Vagina (tissue), 2 donors: ENCODE measurements around the gene ULK4. TPM values are rescaled to one million over a fixed set of nuclear protein-coding genes. Genes with fewer than 3 reads are reported as not detected.
"Not testable (repeated sequence)": the region's sequence is repeated elsewhere in the genome, so short reads cannot be mapped to it uniquely, and the experiment has no call there.

ENCODE experiments used
- DNase-seq, 2 donors: peaks; one replicate each; pipeline ENCODE4 v3.0.0-alpha.2; 2017; ENCODE audit errors: extremely low spot score in 2 of 2
- H3K27ac ChIP-seq: fragments of 200-600 bp; sonication (generic); one replicate; pipeline ENCODE4 v1.5.1; 2019
- H3K27me3 ChIP-seq: fragments of 200-600 bp; sonication (generic); one replicate; pipeline ENCODE4 v1.5.1; 2019
- H3K36me3 ChIP-seq, 2 donors: fragments of 200-600 bp; sonication (generic); one replicate each; pipeline ENCODE4 v1.5.1; 2017 to 2019
- H3K4me1 ChIP-seq: fragments of 200-600 bp; sonication (generic); one replicate; pipeline ENCODE4 v1.5.1; 2019
- H3K4me3 ChIP-seq, 2 donors: fragments of 200-600 bp; sonication (generic); 1 replicate in 1 of 2; 2 replicates in 1 of 2; pipeline ENCODE4 v1.5.1; 2016 to 2019
- H3K9me3 ChIP-seq: fragments of 200-600 bp; sonication (generic); one replicate; pipeline ENCODE4 v1.5.1; 2019
- POLR2A ChIP-seq, 2 donors: fragments of 450-650 bp; IDR thresholded peaks; one replicate each; pipeline ENCODE4 v1.6.1; 2017; ENCODE audit warnings: antibody characterized with exemption in 2 of 2, mild to moderate bottlenecking in 2 of 2, moderate library complexity in 2 of 2
- POLR2AphosphoS5 ChIP-seq, 2 donors: sonication (generic); formaldehyde crosslinking; IDR thresholded peaks; one replicate each; pipeline ENCODE4 v1.9.0; 2017; ENCODE audit warnings: antibody characterized with exemption in 2 of 2, mild to moderate bottlenecking in 2 of 2, low read depth in 1 of 2; ENCODE audit not compliant: insufficient read depth in 1 of 2
- intact Hi-C: fragments of 100-400 bp; cut with DNase I; formaldehyde crosslinking; loops from one replicate; pipeline ENCODE4 v1.15.1; 2023
- total RNA-seq: library from RNA; depleted of rRNA; stranded (reverse); fragments of >200 nt; gene quantifications from one replicate; pipeline ENCODE4 v1.2.3, GENCODE V29; 2016
- TF ChIP-seq, protein P1 (sequence below), 3 experiments: fragments of 450-650 bp in 2 of 3; fragments of 200-600 bp in 1 of 3; sonication (generic) in 1 of 3; IDR thresholded peaks; one replicate each; pipeline ENCODE4 v1.5.1; 2017 to 2019; ENCODE audit warnings: antibody characterized with exemption in 3 of 3, mild to moderate bottlenecking in 2 of 3, moderate library complexity in 2 of 3

The ULK4 gene
- total RNA-seq, 1 donor from 2014 or later, result 24.1 TPM

DNA sequence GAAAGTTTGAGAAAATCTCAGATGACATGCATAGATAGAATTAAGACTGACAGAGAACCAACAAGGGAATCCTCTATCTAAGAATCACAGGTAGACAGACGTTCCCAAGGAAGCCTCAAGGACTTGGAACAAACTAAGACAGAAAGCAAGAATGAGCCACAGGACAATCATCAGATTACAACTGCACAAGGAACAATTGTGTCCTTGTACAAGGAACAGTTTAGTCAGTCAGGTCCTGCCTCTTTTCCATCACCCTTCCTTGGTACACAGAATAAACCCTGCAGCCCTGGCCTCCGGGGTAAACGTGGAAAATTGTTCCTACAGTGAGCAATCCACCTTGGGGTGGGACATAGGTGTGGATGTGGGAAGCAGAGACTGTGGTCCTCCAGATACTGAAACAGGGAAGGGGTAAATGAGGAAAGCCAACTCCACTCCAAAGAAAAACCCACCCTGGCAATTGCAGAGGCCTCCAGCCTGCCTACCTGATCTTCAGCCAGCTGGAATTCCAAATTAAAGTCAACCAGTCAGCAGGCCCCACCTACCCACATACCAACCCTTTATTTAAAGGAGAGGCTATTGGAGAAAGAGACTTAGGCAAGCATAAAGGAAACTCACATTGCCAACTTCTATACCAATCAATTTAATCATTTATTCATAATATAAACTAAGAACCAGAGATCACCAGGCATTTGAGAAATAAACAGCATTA, 73.4 kb downstream of the ULK4 start:
- TF ChIP-seq POLR2AphosphoS5 (IDR thresholded peaks at IDR 0.05; ENCODE audit: insufficient read depth in 1 of 2, low read depth in 1 of 2) (no peak), POLR2A (IDR thresholded peaks at IDR 0.05) (no peak)
- TF ChIP-seq, protein P1, sequence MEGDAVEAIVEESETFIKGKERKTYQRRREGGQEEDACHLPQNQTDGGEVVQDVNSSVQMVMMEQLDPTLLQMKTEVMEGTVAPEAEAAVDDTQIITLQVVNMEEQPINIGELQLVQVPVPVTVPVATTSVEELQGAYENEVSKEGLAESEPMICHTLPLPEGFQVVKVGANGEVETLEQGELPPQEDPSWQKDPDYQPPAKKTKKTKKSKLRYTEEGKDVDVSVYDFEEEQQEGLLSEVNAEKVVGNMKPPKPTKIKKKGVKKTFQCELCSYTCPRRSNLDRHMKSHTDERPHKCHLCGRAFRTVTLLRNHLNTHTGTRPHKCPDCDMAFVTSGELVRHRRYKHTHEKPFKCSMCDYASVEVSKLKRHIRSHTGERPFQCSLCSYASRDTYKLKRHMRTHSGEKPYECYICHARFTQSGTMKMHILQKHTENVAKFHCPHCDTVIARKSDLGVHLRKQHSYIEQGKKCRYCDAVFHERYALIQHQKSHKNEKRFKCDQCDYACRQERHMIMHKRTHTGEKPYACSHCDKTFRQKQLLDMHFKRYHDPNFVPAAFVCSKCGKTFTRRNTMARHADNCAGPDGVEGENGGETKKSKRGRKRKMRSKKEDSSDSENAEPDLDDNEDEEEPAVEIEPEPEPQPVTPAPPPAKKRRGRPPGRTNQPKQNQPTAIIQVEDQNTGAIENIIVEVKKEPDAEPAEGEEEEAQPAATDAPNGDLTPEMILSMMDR (IDR thresholded peaks at IDR 0.05), result no peak
- Histone ChIP-seq H3K9me3 (no peaks in the 10 kb centered on the region), H3K36me3 (no peaks in the 10 kb centered on the region), H3K4me3 (no peak overlapping the region), H3K27me3 (no peaks in the 10 kb centered on the region), H3K4me1 (no peaks in the 10 kb centered on the region), H3K27ac (no peak overlapping the region)
- DNase-seq, result no peak
- intact Hi-C loops, result loop anchor here (10.0 kb wide), 1 partner anchor 1564 kb away; no protein-coding TSS in a partner anchor

DNA sequence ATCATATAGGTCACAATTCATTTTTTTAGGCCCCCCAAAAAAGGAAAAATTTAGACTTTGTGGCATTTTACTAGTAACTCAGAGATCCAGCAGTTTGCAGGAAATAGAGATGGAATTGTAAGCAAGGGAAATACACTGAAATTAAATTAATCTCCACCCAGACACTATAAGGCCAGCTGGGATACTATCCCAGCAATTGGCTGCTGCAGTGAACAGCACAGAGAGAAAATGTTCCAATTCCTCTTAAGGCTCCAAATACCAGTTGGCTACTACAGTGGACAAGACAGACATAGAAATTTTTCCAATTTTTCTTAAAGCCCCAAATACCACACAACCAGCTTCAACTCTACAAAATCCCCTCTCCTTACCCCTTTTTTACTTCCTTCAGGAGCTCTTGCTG, 78.9 kb downstream of the ULK4 start:
- DNase-seq, result no peak
- H3K27ac ChIP-seq, result no peak overlapping the region
- H3K9me3 ChIP-seq, result no peaks in the 10 kb centered on the region
- no peaks in the 10 kb centered on the region for H3K27me3 ChIP-seq
- no peak overlapping the region for H3K4me3 ChIP-seq
- H3K36me3 ChIP-seq, result no peaks in the 10 kb centered on the region
- H3K4me1 ChIP-seq, result no peaks in the 10 kb centered on the region
- intact Hi-C loops, result loop anchor here (10.0 kb wide), 1 partner anchor 1558 kb away; no protein-coding TSS in a partner anchor
- TF ChIP-seq, protein P1 (IDR thresholded peaks at IDR 0.05), result no peak
- TF ChIP-seq POLR2AphosphoS5 (IDR thresholded peaks at IDR 0.05; ENCODE audit: insufficient read depth in 1 of 2, low read depth in 1 of 2), result no peak
- no peak for TF ChIP-seq POLR2A (IDR thresholded peaks at IDR 0.05)

DNA sequence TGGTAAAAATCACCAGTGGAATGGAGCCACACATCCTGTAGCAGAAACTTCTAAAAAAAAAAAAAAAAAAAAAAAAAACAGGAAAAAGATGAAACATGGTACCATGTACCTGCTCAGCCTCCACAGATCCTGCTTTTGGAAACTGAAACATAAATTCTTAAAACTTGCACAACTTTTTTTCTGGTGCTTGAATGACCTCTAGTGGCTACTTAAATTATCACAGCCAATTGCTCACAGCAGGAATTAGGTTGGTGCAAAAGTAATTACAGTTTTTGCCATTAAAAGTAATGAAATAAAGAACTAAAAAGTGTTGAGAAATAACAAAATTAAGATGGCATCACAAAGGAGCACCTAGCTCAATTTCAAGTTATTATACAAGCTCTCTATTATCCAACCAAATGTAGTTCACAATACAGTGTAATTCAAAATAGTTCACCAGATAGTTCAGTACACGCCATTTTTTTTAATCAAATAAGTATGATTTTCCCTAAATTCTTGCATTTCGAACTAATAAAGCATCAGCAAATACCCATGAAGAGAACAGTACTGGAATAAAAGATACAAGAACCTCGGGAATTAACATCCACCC, 80.6 kb downstream of the ULK4 start:
- H3K4me3 ChIP-seq, result no peak overlapping the region
- intact Hi-C loops, result loop anchor here (10.0 kb wide), 1 partner anchor 1557 kb away; no protein-coding TSS in a partner anchor
- H3K27me3 ChIP-seq, result no peaks in the 10 kb centered on the region
- no peak overlapping the region for H3K27ac ChIP-seq
- no peaks in the 10 kb centered on the region for H3K9me3 ChIP-seq
- peak in 1 of 2 donors; percentile 9 for TF ChIP-seq POLR2AphosphoS5 (IDR thresholded peaks at IDR 0.05; ENCODE audit: insufficient read depth in 1 of 2, low read depth in 1 of 2)
- TF ChIP-seq POLR2A (IDR thresholded peaks at IDR 0.05), result no peak
- TF ChIP-seq, protein P1 (IDR thresholded peaks at IDR 0.05), result peak; percentile 39 to 77 (median 59)
- DNase-seq, result no peak
- no peaks in the 10 kb centered on the region for H3K36me3 ChIP-seq
- no peaks in the 10 kb centered on the region for H3K4me1 ChIP-seq

DNA sequence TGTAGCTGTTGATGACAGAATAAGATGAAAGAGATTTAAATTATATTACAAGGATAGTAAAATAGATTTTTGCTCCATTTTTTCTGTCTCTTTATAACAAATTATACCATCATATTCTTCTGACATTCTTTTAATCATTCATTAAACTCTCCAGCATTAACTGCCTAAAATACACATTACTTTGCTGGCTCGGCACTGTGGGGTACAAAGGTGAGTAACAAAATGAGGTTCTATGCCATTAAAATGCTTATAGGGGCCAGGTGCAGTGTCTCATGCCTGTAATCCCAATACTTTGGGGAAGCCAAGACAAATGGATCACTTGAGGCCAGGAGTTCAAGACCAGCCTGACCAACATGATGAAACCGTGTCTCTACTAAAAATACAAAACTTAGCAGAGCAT, 81.5 kb downstream of the ULK4 start:
- DNase-seq, result no peak
- intact Hi-C loops, result loop anchor here (10.0 kb wide), 1 partner anchor 1556 kb away; no protein-coding TSS in a partner anchor
- no peaks in the 10 kb centered on the region for H3K9me3 ChIP-seq
- H3K36me3 ChIP-seq, result no peaks in the 10 kb centered on the region
- no peaks in the 10 kb centered on the region for H3K4me1 ChIP-seq
- TF ChIP-seq POLR2AphosphoS5 (IDR thresholded peaks at IDR 0.05; ENCODE audit: insufficient read depth in 1 of 2, low read depth in 1 of 2), result no peak
- no peak for TF ChIP-seq POLR2A (IDR thresholded peaks at IDR 0.05)
- no peaks in the 10 kb centered on the region for H3K27me3 ChIP-seq
- no peak overlapping the region for H3K27ac ChIP-seq
- H3K4me3 ChIP-seq, result no peak overlapping the region

DNA sequence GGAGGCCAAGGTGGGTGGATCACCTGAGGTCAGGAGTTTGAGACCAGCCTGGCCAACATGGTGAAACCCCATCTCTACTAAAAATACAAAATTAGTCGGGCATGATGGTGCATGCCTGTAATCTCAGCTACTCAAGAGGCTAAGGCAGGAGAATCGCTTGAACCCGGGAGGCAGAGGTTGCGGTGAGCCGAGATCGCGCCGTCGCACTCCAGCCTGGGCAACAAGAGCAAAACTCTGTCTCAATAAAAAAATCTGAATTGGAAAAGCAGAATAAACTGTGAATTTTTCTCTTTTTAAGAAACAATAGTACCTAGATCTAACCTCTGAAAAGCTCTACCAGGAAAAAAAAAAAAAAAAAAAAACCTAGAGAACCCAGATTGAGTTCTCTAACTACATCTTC, 84.2 kb downstream of the ULK4 start:
- DNase-seq, result not testable (repeated sequence)

DNA sequence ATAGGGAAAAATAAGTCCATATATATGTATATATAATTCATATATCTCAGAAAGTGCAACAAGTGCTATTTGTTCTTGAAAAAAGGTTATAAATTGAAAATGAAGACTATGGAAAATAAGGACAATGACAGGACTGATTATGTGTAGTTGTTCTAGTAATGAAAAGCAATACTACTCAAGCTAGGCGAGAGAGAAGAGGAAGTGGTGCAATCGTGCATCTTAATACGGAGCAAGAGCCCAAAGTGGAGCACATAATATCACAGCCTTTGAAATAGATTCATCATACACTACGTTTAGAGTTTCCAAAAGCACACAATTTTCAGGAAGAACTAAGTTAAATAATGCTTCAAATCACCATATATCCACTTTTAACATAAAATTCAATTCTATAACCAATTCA, 87.9 kb downstream of the ULK4 start:
- Histone ChIP-seq H3K36me3 (no peaks in the 10 kb centered on the region), H3K4me1 (no peaks in the 10 kb centered on the region), H3K27me3 (no peaks in the 10 kb centered on the region), H3K9me3 (no peaks in the 10 kb centered on the region), H3K27ac (no peak overlapping the region), H3K4me3 (no peak overlapping the region)
- DNase-seq, result no peak
- intact Hi-C loops, result no loop called here
- TF ChIP-seq POLR2AphosphoS5 (IDR thresholded peaks at IDR 0.05; ENCODE audit: insufficient read depth in 1 of 2, low read depth in 1 of 2) (no peak), POLR2A (IDR thresholded peaks at IDR 0.05) (no peak)
- TF ChIP-seq, protein P1 (IDR thresholded peaks at IDR 0.05), result no peak

More for the DNA sequence above, 84.2 kb downstream of the ULK4 start:
- H3K9me3 ChIP-seq, H3K27me3 ChIP-seq, H3K4me3 ChIP-seq, H3K36me3 ChIP-seq, H3K4me1 ChIP-seq, H3K27ac ChIP-seq: not testable (repeated sequence)
- intact Hi-C loops, result loop anchor here (5.0 kb wide), 1 partner anchor 1295 kb away; no protein-coding TSS in a partner anchor
